H1 (cell line): ENCODE results near the gene ELAVL2. TPM values are rescaled to one million over a fixed set of nuclear protein-coding genes. Genes with fewer than 3 reads are reported as not detected.

Experiments used
- ASH2L ChIP-seq: fragments of 200-600, 300-600 bp; sonication (generic); IDR thresholded peaks from one replicate; pipeline ENCODE4 v1.7.1; 2017; ENCODE audit warnings: low read length
- BRCA1 ChIP-seq: IDR thresholded peaks from 2 replicates; pipeline ENCODE4 v1.6.1; 2012; ENCODE audit warnings: low read depth, low read length, improper control_type of control experiment
- CBX8 ChIP-seq: fragments of 300-800, 300-1000 bp; sonication (generic); IDR thresholded peaks from 2 replicates; pipeline ENCODE4 v1.7.1; 2016; ENCODE audit warnings: low read depth, low read length, borderline replicate concordance
- CHD2 ChIP-seq: IDR thresholded peaks from 2 replicates; pipeline ENCODE4 v1.6.1; 2012; ENCODE audit warnings: low read length, improper control_type of control experiment
- CHD7 ChIP-seq: fragments of 300-600 bp; sonication (generic); IDR thresholded peaks from 2 replicates; pipeline ENCODE4 v1.7.1; 2012; ENCODE audit warnings: low read length, moderate library complexity, mild to moderate bottlenecking, inconsistent platforms; ENCODE audit not compliant: insufficient replicate concordance
- E2F6 ChIP-seq: IDR thresholded peaks from 2 replicates; pipeline ENCODE4 v1.6.1; 2012; ENCODE audit warnings: inconsistent platforms
- POLR2AphosphoS5 ChIP-seq: IDR thresholded peaks from 2 replicates; pipeline ENCODE4 v1.6.1; 2011; ENCODE audit warnings: low read depth, low read length
- RAD21 ChIP-seq, 2 experiments: IDR thresholded peaks in 1 of 2; conservative IDR thresholded peaks in 1 of 2; 2 replicates each; pipeline ENCODE4 v1.6.1; 2011; ENCODE audit warnings: low read depth in 2 of 2, low read length in 2 of 2, improper control_type of control experiment in 1 of 2, inconsistent platforms in 1 of 2, mild to moderate bottlenecking in 1 of 2, moderate library complexity in 1 of 2
- SIRT6 ChIP-seq: IDR thresholded peaks from one replicate; pipeline ENCODE4 v1.7.1; 2012; ENCODE audit warnings: low read length, inconsistent platforms
- TCF12 ChIP-seq: IDR thresholded peaks from 2 replicates; pipeline ENCODE4 v1.6.1; 2011; ENCODE audit warnings: low read depth, mild to moderate bottlenecking, low read length
- YY1 ChIP-seq: IDR thresholded peaks from 2 replicates; pipeline ENCODE4 v1.6.1; 2011; ENCODE audit warnings: low read depth, mild to moderate bottlenecking, low read length
- polyA plus RNA-seq, 7 experiments: library from polyadenylated mRNA; depleted of rRNA in 3 of 7; stranded (reverse) in 5 of 7; unstranded in 2 of 7; fragments of >200 nt in 5 of 7; fragments of 200-250 nt in 2 of 7; gene quantifications; 1 replicate in 5 of 7; 2 replicates in 1 of 7; 4 replicates in 1 of 7; pipeline versions ENCODE4 v1.2.1 to v1.2.3, GENCODE V29; 2011 to 2013; ENCODE audit warnings: missing spikeins in 2 of 7, mixed read lengths in 2 of 7
- total RNA-seq: library from RNA; stranded (reverse); fragmentation: NEBNext Ultra II Directional; extraction: Animal tissue kit (Norgen Biotek cat#: 25700); gene quantifications from 2 replicates; pipeline ENCODE4 v1.2.1, GENCODE V29; 2021

The ELAVL2 gene
- total and polyA plus RNA-seq, 2 of the 8 experiments (the other 6 are each of a cell fraction or from before 2014, with no cell fraction given) = 4.9 to 21.9 TPM

GRCh38 chr9:23849379-23850035 lies 23.5 kb upstream of the ELAVL2 start (continued):
- no peak for TF ChIP-seq CHD7
- no peak for TF ChIP-seq YY1
- TF ChIP-seq ASH2L = no peak
- no peak for TF ChIP-seq E2F6
- no peak for TF ChIP-seq CBX8
- TF ChIP-seq SIRT6 = no peak
- TF ChIP-seq POLR2AphosphoS5 = no peak
- TF ChIP-seq CHD2 = no peak
- no peak for TF ChIP-seq BRCA1
- TF ChIP-seq RAD21 (IDR thresholded peaks at IDR 0.05 in 1 of 2, conservative IDR thresholded peaks at IDR 0.05 in 1 of 2; ENCODE audit: low read depth in 2 of 2, low read length in 2 of 2) = no peak
- no peak for TF ChIP-seq TCF12
